ENCODE results near the gene TMPRSS5. TPM values are rescaled to one million over a fixed set of nuclear protein-coding genes. Genes with fewer than 3 reads are reported as not detected.

TMPRSS5 gene

GRCh38 chr11:113638376-113638775, 67.7 kb downstream of the TMPRSS5 start:
- no peak overlapping the region for H2BK120ac ChIP-seq (ENCODE audit: low read depth, low read length)
- no peak overlapping the region for H3K4ac ChIP-seq (ENCODE audit: low read depth, low read length)
- no peak overlapping the region for H3K9ac ChIP-seq (ENCODE audit: low read length)
- no peaks in the 10 kb centered on the region for H3K27me3 ChIP-seq (ENCODE audit: insufficient read depth, low read length, poor library complexity)
- no peaks in the 10 kb centered on the region for H3K4me1 ChIP-seq (ENCODE audit: control insufficient read depth, low read depth, low read length)
- H4K8ac ChIP-seq (ENCODE audit: low read depth, low read length), result no peak overlapping the region
- no peak overlapping the region for H4K5ac ChIP-seq (ENCODE audit: low read length)
- no CpG with 5 or more reads among the region's 9 CpGs for WGBS (ENCODE audit: extremely low coverage, insufficient coverage, low lambda C conversion rate)
- H3K23ac ChIP-seq (ENCODE audit: low read length), result no peak overlapping the region
- no peak overlapping the region for H2BK15ac ChIP-seq (replicated peaks; ENCODE audit: low read depth)
- no peak overlapping the region for H3K18ac ChIP-seq (ENCODE audit: low read length)
- no peak overlapping the region for H2AK5ac ChIP-seq (ENCODE audit: low read length)
- H2BK5ac ChIP-seq (ENCODE audit: low read length), result no peak overlapping the region
- no peaks in the 10 kb centered on the region for H3K79me1 ChIP-seq (ENCODE audit: low read length)
- no peak overlapping the region for H3K4me3 ChIP-seq (ENCODE audit: low read length)
- no peak for DNase-seq
- H3K4me2 ChIP-seq (ENCODE audit: low read length), result no peak overlapping the region
- no peaks in the 10 kb centered on the region for H3K79me2 ChIP-seq (ENCODE audit: control insufficient read depth, insufficient read depth, low read length)
- no peak overlapping the region for H3K56ac ChIP-seq (ENCODE audit: low read length)
- no peak overlapping the region for H3K27ac ChIP-seq (ENCODE audit: low read depth, low read length)
- H3K36me3 ChIP-seq (ENCODE audit: control insufficient read depth, insufficient read depth, low read length), result no peaks in the 10 kb centered on the region

DNA sequence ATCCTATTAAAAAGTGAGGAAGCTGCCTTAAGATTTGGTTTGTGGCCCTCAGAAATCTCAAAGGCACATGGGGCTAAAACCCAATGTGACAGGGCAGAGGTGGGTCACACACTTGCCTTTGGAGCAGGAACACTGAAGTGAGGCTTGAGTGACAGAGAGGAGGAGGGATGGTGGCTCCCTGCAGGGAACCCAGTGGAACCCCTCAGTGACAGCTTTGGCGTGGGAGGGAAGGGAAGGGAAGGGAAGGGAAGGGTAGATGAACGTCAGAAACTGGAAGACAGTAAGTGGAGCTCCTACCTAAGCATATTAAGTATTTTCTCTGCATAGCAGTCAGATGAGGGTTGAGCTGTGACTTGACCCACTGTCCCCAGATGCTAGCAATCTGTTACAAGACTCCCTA, 68.5 kb downstream of the TMPRSS5 start:
- H3K4ac ChIP-seq (ENCODE audit: low read depth, low read length), result no peak overlapping the region
- no peaks in the 10 kb centered on the region for H3K79me1 ChIP-seq (ENCODE audit: low read length)
- no peaks in the 10 kb centered on the region for H3K36me3 ChIP-seq (ENCODE audit: control insufficient read depth, insufficient read depth, low read length)
- H2AK5ac ChIP-seq (ENCODE audit: low read length), result no peak overlapping the region
- no peak overlapping the region for H2BK120ac ChIP-seq (ENCODE audit: low read depth, low read length)
- no peak overlapping the region for H2BK5ac ChIP-seq (ENCODE audit: low read length)
- no peak overlapping the region for H3K4me2 ChIP-seq (ENCODE audit: low read length)
- H3K27me3 ChIP-seq (ENCODE audit: insufficient read depth, low read length, poor library complexity), result no peaks in the 10 kb centered on the region
- H3K56ac ChIP-seq (ENCODE audit: low read length), result no peak overlapping the region
- H3K18ac ChIP-seq (ENCODE audit: low read length), result no peak overlapping the region
- no peak overlapping the region for H4K8ac ChIP-seq (ENCODE audit: low read depth, low read length)
- H3K4me3 ChIP-seq (ENCODE audit: low read length), result no peak overlapping the region
- no peaks in the 10 kb centered on the region for H3K4me1 ChIP-seq (ENCODE audit: control insufficient read depth, low read depth, low read length)
- DNase-seq, result no peak
- H2BK15ac ChIP-seq (replicated peaks; ENCODE audit: low read depth), result no peak overlapping the region
- H3K27ac ChIP-seq (ENCODE audit: low read depth, low read length), result no peak overlapping the region
- no peaks in the 10 kb centered on the region for H3K79me2 ChIP-seq (ENCODE audit: control insufficient read depth, insufficient read depth, low read length)
- no CpG with 5 or more reads among the region's 2 CpGs for WGBS (ENCODE audit: extremely low coverage, insufficient coverage, low lambda C conversion rate)
- no peak overlapping the region for H4K5ac ChIP-seq (ENCODE audit: low read length)
- H3K23ac ChIP-seq (ENCODE audit: low read length), result no peak overlapping the region
- no peak overlapping the region for H3K9ac ChIP-seq (ENCODE audit: low read length)

Small RNAs within 50 kb of the gene (small RNA-seq; reads per million reads assigned to genes)
- not detected for gene RPS29P19 (ENCODE audit: insufficient read depth)
